ENCODE data around the gene DARS1. TPM values are rescaled to one million over a fixed set of nuclear protein-coding genes. Genes with fewer than 3 reads are reported as not detected.
"Not testable (repeated sequence)": the region's sequence is repeated elsewhere in the genome, so short reads cannot be mapped to it uniquely, and the experiment has no call there.

The DARS1 gene
- total RNA-seq, 2 experiments from 2014 or later, result 147 to 151 TPM

DNA sequence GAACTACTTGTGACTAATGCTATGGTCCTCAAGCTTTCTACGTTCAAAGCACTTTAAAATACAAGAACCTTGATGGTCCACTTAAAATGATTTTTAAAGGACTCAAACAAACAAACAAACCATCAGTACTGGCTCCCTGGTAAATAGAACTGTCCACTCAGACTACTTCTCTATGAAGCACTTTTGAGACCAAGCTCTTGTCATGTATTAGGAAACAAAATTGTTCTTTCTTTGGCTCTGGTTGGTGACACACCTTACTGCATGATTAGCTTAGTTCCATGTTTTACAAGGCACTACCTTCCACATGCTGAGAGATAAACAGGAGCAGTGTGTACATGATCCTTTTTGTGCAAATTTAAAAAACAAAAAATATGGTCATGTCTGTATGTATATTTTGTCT, 19.7 kb downstream of the DARS1 start:
- POLR2A ChIA-PET, result interaction anchor here (1.0 kb wide), 1 partner anchor 20 kb away, joined by 4 read pairs; the partner anchor contains the start of gene DARS1
- peaks cover 57% of the 10 kb centered on the region for H3K4me1 Mint-ChIP-seq
- peaks cover 61% of the 10 kb centered on the region for H3K36me3 Mint-ChIP-seq (ENCODE audit: low read depth)
- no peaks in the 10 kb centered on the region for H3K9me3 Mint-ChIP-seq
- no peak overlapping the region for H3K27ac Mint-ChIP-seq
- no peak for DNase-seq
- no peaks in the 10 kb centered on the region for H3K27me3 Mint-ChIP-seq
- CTCF ChIA-PET, result no interaction called here
- H3K4me3 Mint-ChIP-seq, result no peak overlapping the region

DNA sequence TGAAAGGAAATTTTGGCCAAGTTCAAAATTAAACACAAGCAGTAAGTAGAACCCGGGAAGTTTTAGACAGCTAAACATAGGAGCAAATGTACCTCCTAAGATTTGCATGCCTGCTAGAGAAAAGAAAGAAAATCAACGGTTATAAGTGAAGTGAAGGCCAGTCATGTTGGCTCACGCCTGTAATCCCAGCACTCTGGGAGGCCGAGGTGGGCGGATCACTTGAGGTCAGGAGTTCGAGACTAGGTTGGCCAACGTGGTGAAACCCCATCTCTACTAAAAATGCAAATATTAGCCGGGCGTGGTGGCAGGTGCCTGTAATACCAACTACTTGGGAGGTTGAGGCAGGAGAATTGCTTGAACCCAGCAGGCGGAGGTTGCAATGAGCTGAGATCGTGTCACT, 21.0 kb downstream of the DARS1 start:
- POLR2A ChIA-PET, result interaction anchor here (1.0 to 2.0 kb wide), 4 partner anchors 19 to 92 kb away, joined by 3 to 13 read pairs (median 4); partner anchors contain the start of gene DARS1
- peaks cover 59% of the 10 kb centered on the region for H3K36me3 Mint-ChIP-seq (ENCODE audit: low read depth)
- H3K27ac Mint-ChIP-seq, CTCF ChIA-PET, H3K9me3 Mint-ChIP-seq, H3K27me3 Mint-ChIP-seq, H3K4me3 Mint-ChIP-seq, DNase-seq: not testable (repeated sequence)
- peaks cover 60% of the 10 kb centered on the region for H3K4me1 Mint-ChIP-seq

DNA sequence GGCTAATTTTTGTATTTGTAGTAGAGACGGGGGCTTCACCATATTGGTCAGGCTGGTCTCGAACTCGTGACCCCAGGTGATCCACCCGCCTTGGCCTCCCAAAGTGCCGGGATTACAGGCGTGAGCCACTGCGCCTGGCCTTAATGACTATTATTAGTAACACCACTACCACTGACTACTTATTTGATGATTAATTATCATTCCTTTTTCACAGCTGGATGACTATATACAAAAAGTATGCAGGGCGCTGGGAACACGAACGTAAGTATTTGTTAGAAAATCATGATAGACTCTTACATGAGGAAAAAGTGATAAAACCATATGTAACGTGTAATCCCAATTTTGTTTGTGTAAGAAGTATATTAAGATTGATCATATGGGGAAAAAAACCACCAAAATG, 21.6 kb downstream of the DARS1 start:
- H3K4me3 Mint-ChIP-seq, result no peak overlapping the region
- H3K27ac Mint-ChIP-seq, result no peak overlapping the region
- CTCF ChIA-PET, result interaction anchor here (1.3 kb wide), 1 partner anchor 418 kb away, joined by 3 read pairs; no protein-coding TSS in a partner anchor
- no peaks in the 10 kb centered on the region for H3K27me3 Mint-ChIP-seq
- POLR2A ChIA-PET, result interaction anchor here (1.0 to 2.0 kb wide), 9 partner anchors 13 to 172 kb away, joined by 3 to 13 read pairs (median 5); partner anchors contain the start of genes DARS1 and MCM6
- H3K4me1 Mint-ChIP-seq, result peaks cover 62% of the 10 kb centered on the region
- DNase-seq, result no peak
- H3K9me3 Mint-ChIP-seq, result no peaks in the 10 kb centered on the region
- H3K36me3 Mint-ChIP-seq (ENCODE audit: low read depth), result peaks cover 62% of the 10 kb centered on the region

DNA sequence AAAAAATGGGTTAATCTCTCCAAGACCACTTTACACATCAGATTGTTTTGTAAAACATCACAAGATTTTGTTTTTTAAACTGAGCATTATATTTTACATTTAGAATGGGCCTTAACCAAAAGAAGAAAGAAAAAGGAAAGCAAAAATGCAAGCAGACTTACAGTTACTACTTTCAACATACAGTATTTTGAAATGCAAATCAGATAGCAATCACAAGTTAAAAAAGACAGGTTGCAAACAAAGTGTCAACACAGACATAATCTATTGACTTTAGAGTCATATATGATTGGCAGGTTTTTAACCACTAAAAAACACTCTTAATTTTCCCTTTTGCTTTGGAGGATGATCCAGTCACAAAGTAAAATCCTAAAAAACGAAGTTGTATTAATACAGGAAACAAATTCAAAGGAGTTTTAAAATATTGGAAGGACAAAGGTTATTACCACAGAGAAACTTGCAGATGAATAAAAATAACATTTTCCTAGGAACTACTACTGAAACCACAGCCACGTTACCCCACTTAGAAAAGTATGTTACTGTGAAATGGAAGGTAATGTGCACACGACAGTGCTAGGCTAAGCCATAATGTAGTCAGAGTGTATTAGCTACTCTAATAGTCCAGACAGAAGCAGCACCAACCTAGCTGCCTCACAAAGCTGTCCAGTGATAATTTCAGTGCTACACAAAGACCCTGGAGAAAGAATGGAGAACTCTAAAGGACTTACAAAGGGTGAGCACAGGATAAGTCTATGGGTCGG, 22.9 kb downstream of the DARS1 start:
- POLR2A ChIA-PET, result interaction anchor here (0.7 to 2.0 kb wide), 14 partner anchors 14 to 276 kb away, joined by 3 to 13 read pairs (median 5); partner anchors contain the start of genes DARS1 and MCM6
- Mint-ChIP-seq H3K4me3 (peak overlapping the region; percentile 46), H3K27ac (peak overlapping the region; percentile 92), H3K27me3 (no peaks in the 10 kb centered on the region), H3K4me1 (peaks cover 61% of the 10 kb centered on the region), H3K9me3 (no peaks in the 10 kb centered on the region), H3K36me3 (ENCODE audit: low read depth) (peaks cover 65% of the 10 kb centered on the region)
- DNase-seq, result no peak
- CTCF ChIA-PET, result interaction anchor here (0.7 to 1.3 kb wide), 5 partner anchors 14 to 419 kb away, joined by 3 to 4 read pairs (median 3); no protein-coding TSS in a partner anchor

DNA sequence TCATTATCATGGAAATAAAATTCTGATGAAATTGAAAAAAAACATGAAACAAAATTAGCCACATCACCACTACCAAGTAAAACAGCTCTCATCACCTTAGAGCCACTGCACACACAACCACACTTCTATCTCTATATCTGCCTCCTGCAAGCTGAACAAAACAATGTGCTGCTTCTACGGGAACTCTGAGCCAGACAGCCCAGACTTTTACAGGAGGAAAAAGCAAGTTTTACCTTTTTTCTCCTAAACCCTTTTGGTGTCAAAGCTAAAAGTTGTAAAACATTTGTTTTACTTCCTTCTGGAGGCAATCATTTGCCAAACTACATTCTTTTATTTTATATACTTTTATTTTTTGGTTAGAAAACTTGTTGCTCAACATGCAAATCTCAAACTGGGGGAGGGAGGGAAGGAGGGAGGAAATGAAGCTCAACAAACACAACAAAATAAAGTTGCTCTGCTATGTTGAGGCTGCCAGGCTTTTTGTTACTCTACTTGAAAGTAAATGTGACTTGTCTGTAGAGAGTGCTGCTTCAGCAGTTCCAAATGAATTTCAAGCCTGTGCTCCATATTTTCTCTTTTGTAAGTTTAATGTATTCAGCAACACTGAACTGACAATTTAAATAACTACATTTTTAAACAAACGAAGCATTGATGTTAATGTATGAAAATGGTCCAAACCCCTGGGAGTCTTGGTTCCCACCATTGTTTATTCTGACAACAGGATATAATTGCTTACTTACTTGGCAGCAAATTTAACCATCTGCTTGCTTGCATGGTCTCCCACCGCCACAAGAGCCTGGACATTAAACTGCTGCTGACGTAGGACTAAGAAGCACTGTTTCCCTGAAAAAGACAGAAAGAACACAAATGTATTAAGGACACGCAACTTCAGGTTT, 24.5 kb downstream of the DARS1 start:
- Mint-ChIP-seq H3K27me3 (no peaks in the 10 kb centered on the region), H3K4me3 (peak overlapping the region; percentile 53), H3K27ac (peak overlapping the region; percentile 92), H3K4me1 (peaks cover 58% of the 10 kb centered on the region), H3K9me3 (no peaks in the 10 kb centered on the region), H3K36me3 (ENCODE audit: low read depth) (peaks cover 61% of the 10 kb centered on the region)
- CTCF ChIA-PET, result interaction anchor here (0.8 to 1.0 kb wide), 4 partner anchors 18 to 48 kb away, joined by 3 to 4 read pairs (median 4); partner anchors contain the start of gene DARS1
- POLR2A ChIA-PET, result interaction anchor here (0.8 to 3.1 kb wide), 26 partner anchors 10 to 423 kb away, joined by 3 to 52 read pairs (median 6); partner anchors contain the start of gene DARS1
- peak; percentile 33 for DNase-seq

DNA sequence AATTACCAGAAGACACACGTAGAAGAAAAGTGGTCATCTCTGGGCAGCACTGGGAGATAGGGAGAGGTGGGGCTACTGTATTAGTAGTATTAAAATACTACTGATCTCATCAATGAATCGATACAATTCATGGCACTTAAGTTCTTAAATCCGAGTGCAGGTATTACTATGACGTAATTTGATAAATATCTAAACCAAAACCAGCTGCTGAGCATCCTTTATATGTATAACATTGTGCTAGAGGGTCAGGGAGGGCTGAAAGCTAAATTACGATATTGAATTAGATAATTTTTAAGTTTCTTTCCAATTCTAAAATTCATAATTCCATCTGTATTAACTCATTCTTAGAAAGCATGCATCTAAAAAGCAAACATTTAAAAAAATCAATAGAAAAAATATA, 25.3 kb downstream of the DARS1 start:
- ChIA-PET CTCF (interaction anchor here (0.8 to 1.0 kb wide), 5 partner anchors 12 to 49 kb away, joined by 3 to 4 read pairs (median 3); partner anchors contain the start of gene DARS1), POLR2A (interaction anchor here (0.8 to 3.1 kb wide), 23 partner anchors 9 to 424 kb away, joined by 3 to 52 read pairs (median 6); partner anchors contain the start of gene DARS1)
- Mint-ChIP-seq H3K4me3 (no peak overlapping the region), H3K27ac (peak overlapping the region; percentile 92), H3K27me3 (no peaks in the 10 kb centered on the region), H3K9me3 (no peaks in the 10 kb centered on the region), H3K36me3 (ENCODE audit: low read depth) (peaks cover 62% of the 10 kb centered on the region), H3K4me1 (peaks cover 59% of the 10 kb centered on the region)
- DNase-seq, result no peak

DNA sequence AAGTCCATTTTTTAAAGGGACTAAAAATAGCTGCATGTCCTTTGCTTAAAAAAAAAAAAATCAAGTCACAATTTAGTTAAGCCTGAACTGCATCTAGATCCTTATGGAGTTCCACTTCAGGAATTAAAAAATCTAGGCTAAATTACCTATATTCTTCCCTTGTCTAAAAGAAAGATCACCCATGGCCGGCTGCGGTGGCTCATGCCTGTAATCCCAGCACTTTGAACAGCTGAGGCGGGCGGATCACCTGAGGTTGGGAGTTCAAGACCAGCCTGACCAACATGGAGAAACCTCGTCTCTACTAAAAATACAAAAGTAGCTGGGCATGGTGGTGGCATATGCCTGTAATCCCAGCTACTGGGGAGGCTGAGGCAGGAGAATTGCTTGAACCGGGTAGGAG, 26.5 kb downstream of the DARS1 start:
- Mint-ChIP-seq H3K4me1 (peaks cover 60% of the 10 kb centered on the region), H3K36me3 (ENCODE audit: low read depth) (peaks cover 59% of the 10 kb centered on the region)
- not testable (repeated sequence) for H3K27me3 Mint-ChIP-seq, DNase-seq, H3K27ac Mint-ChIP-seq, H3K9me3 Mint-ChIP-seq, H3K4me3 Mint-ChIP-seq
- CTCF ChIA-PET, result interaction anchor here (0.6 to 0.9 kb wide), 2 partner anchors 11 to 159 kb away, joined by 3 to 4 read pairs; no protein-coding TSS in a partner anchor
- POLR2A ChIA-PET, result interaction anchor here (2.3 to 3.1 kb wide), 6 partner anchors 8 to 160 kb away, joined by 11 to 52 read pairs (median 22); partner anchors contain the start of gene DARS1

GRCh38 chr2:135954020-135954601, 31.3 kb downstream of the DARS1 start:
- H3K36me3 Mint-ChIP-seq (ENCODE audit: low read depth), result peaks cover 58% of the 10 kb centered on the region
- CTCF ChIA-PET, result interaction anchor here (1.0 to 1.2 kb wide), 2 partner anchors 25 to 103 kb away, joined by 3 read pairs; no protein-coding TSS in a partner anchor
- POLR2A ChIA-PET, result interaction anchor here (1.2 kb wide), 1 partner anchor 79 kb away, joined by 3 read pairs; no protein-coding TSS in a partner anchor
- H3K9me3 Mint-ChIP-seq, result no peaks in the 10 kb centered on the region
- no peak overlapping the region for H3K4me3 Mint-ChIP-seq
- H3K4me1 Mint-ChIP-seq, result peaks cover 37% of the 10 kb centered on the region
- no peak overlapping the region for H3K27ac Mint-ChIP-seq
- H3K27me3 Mint-ChIP-seq, result no peaks in the 10 kb centered on the region
- DNase-seq, result no peak

DNA sequence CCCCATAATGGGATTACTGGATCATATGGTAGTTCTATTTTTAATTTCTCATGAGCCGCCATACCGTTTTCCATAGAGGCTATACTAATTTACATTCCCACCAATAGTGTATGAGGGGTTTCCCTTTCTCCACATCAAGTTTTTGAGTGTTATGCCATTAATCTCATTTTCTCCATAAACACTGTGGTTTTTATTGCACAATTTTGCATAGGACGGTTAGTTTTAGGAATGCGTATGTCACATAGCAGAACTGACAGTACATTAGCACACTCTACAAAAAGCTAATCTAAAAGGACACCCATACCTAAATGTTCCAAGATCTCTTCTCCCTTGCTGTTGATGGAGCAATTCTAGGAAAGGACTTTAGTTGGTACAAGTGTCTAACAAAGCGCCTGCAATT, 32.5 kb downstream of the DARS1 start:
- Mint-ChIP-seq H3K27me3 (no peaks in the 10 kb centered on the region), H3K4me3 (no peak overlapping the region), H3K4me1 (peaks cover 48% of the 10 kb centered on the region), H3K9me3 (no peaks in the 10 kb centered on the region), H3K36me3 (ENCODE audit: low read depth) (peaks cover 56% of the 10 kb centered on the region), H3K27ac (no peak overlapping the region)
- no peak for DNase-seq
- ChIA-PET CTCF (no interaction called here), POLR2A (interaction anchor here (0.7 kb wide), 1 partner anchor 224 kb away, joined by 3 read pairs; no protein-coding TSS in a partner anchor)

DNA sequence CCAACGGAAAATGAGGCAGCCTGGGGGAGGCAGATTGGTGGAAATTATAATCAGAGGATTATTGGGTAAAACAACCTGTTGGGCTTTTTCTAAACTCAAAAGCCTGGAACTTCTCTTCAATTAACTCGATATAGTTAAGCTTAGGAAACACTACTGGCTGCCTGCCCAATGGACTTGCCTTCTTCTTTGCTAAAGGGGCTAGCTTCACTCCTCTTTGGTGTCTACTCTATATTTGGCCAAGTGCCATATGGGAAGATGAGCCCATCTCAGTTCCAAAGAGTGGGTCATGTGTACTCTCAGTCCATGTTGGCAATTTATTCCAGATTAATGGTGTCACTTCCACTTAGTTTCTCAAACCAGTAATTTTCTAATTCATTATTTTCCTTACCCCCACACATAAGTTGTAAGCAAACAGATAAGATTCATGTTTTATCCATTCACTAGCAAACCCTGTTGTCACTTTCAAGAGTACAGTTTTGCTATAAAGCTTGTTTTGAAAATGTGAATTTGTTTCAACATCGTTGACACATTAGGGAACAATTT, 34.3 kb downstream of the DARS1 start:
- POLR2A ChIA-PET, result interaction anchor here (1.5 to 3.0 kb wide), 2 partner anchors 9 to 105 kb away, joined by 3 to 14 read pairs; no protein-coding TSS in a partner anchor
- Mint-ChIP-seq H3K9me3 (no peaks in the 10 kb centered on the region), H3K4me3 (no peak overlapping the region), H3K4me1 (peaks cover 55% of the 10 kb centered on the region), H3K27me3 (no peaks in the 10 kb centered on the region), H3K36me3 (ENCODE audit: low read depth) (peaks cover 57% of the 10 kb centered on the region), H3K27ac (no peak overlapping the region)
- CTCF ChIA-PET, result interaction anchor here (1.1 to 1.3 kb wide), 2 partner anchors 18 to 37 kb away, joined by 3 to 4 read pairs; no protein-coding TSS in a partner anchor
- no peak for DNase-seq

GRCh38 chr2:135949451-135950234, 35.8 kb downstream of the DARS1 start:
- H3K4me1 Mint-ChIP-seq, result peaks cover 49% of the 10 kb centered on the region
- CTCF ChIA-PET, result interaction anchor here (0.7 to 1.3 kb wide), 4 partner anchors 12 to 429 kb away, joined by 3 to 5 read pairs (median 4); no protein-coding TSS in a partner anchor
- no peak overlapping the region for H3K27ac Mint-ChIP-seq
- no peaks in the 10 kb centered on the region for H3K9me3 Mint-ChIP-seq
- no peaks in the 10 kb centered on the region for H3K27me3 Mint-ChIP-seq
- H3K4me3 Mint-ChIP-seq, result no peak overlapping the region
- DNase-seq, result no peak
- POLR2A ChIA-PET, result interaction anchor here (0.8 to 3.0 kb wide), 9 partner anchors 10 to 433 kb away, joined by 3 to 21 read pairs (median 9); partner anchors contain the start of gene DARS1
- H3K36me3 Mint-ChIP-seq (ENCODE audit: low read depth), result peaks cover 63% of the 10 kb centered on the region

All from activated CD4-positive, alpha-beta memory T cell treated with anti-CD3 and anti-CD28 coated beads, Interleukin-2, amount 10 ng/mL, durations not matched to agents 7 days and 5 days (primary cell).